HG03378 (cell line): ENCODE results near the gene ULBP3.
"Not testable (repeated sequence)": the region's sequence is repeated elsewhere in the genome, so short reads cannot be mapped to it uniquely, and the experiment has no call there.

ENCODE experiments used
- ATAC-seq: cut with Tn5 transposase; IDR thresholded peaks from one replicate; pipeline ENCODE4 v1.9.1; 2021; ENCODE audit warnings: mild to moderate bottlenecking, moderate library complexity; ENCODE audit not compliant: unreplicated experiment

ULBP3 gene

GRCh38 chr6:150043501-150044412, 25.2 kb downstream of the ULBP3 start:
- no peak for ATAC-seq

- no peak for ATAC-seq
These were observed 25.8 kb downstream of the ULBP3 start for GRCh38 chr6:150043096-150043495.

GRCh38 chr6:150038202-150039062, 30.5 kb downstream of the ULBP3 start:
- no peak for ATAC-seq

GRCh38 chr6:150037526-150038201, 31.3 kb downstream of the ULBP3 start:
- no peak for ATAC-seq

GRCh38 chr6:150036081-150036480, 32.8 kb downstream of the ULBP3 start:
- ATAC-seq = no peak

- no peak for ATAC-seq
These were observed 35.6 kb downstream of the ULBP3 start for GRCh38 chr6:150033207-150033771.

- no peak for ATAC-seq
These were observed 36.3 kb downstream of the ULBP3 start for GRCh38 chr6:150032598-150032997.

GRCh38 chr6:150030611-150031010, 38.3 kb downstream of the ULBP3 start:
- no peak for ATAC-seq

GRCh38 chr6:150029749-150030148, 39.2 kb downstream of the ULBP3 start:
- peak; percentile 48 for ATAC-seq

- no peak for ATAC-seq
These were observed 39.6 kb downstream of the ULBP3 start for GRCh38 chr6:150029276-150029675.

GRCh38 chr6:150028799-150029198, 40.1 kb downstream of the ULBP3 start:
- no peak for ATAC-seq

- ATAC-seq = no peak
These were observed 40.9 kb downstream of the ULBP3 start for GRCh38 chr6:150027806-150028565.

- no peak for ATAC-seq
These were observed 41.7 kb downstream of the ULBP3 start for GRCh38 chr6:150026976-150027805.

- ATAC-seq = no peak
These were observed 43.6 kb downstream of the ULBP3 start, which contains the start of gene RAET1L for GRCh38 chr6:150025201-150025917. Gene RAET1L, minus strand, starts transcription at chr6:150025532. Its CDS starts 61 bp downstream, at chr6:150025471.

GRCh38 chr6:150024646-150025155, 44.2 kb downstream of the ULBP3 start:
- ATAC-seq = no peak

GRCh38 chr6:150024021-150024420, 44.9 kb downstream of the ULBP3 start:
- not testable (repeated sequence) for ATAC-seq

GRCh38 chr6:150021870-150022269, 47.1 kb downstream of the ULBP3 start:
- not testable (repeated sequence) for ATAC-seq
